Measurements from ENCODE around the gene C3orf38. TPM values are rescaled to one million over a fixed set of nuclear protein-coding genes. Genes with fewer than 3 reads are reported as not detected.
"Not testable (repeated sequence)": the region's sequence is repeated elsewhere in the genome, so short reads cannot be mapped to it uniquely, and the experiment has no call there.

Gene C3orf38
- total RNA-seq, 1 experiment from 2014 or later = 30.2 TPM

- Histone ChIP-seq H3K4me1 (0 out of 2 replicates have a peak, but pooled peaks cover 4% of the 10 kb centered on the region), H3K36me3 (peaks cover 30% of the 10 kb centered on the region), H3K4me3 (no peak overlapping the region), H3K27ac (no peak overlapping the region), H3K9me3 (replicated peaks) (no peaks in the 10 kb centered on the region), H3K27me3 (no peaks in the 10 kb centered on the region)
- DNase-seq = no peak
Measured at GRCh38 chr3:88142094-88142624, 7.6 kb upstream of the C3orf38 start.

GRCh38 chr3:88147261-88147660 is 2.5 kb upstream of the C3orf38 start:
- Histone ChIP-seq H3K4me3 (no peak overlapping the region), H3K4me1 (no peaks in the 10 kb centered on the region; the same call in 1 of the 2 replicates), H3K27me3 (no peaks in the 10 kb centered on the region), H3K27ac (no peak overlapping the region), H3K9me3 (replicated peaks) (no peaks in the 10 kb centered on the region), H3K36me3 (0 out of 2 replicates have a peak, but pooled peaks cover 3% of the 10 kb centered on the region)
- DNase-seq = no peak

- H3K27me3 ChIP-seq = no peaks in the 10 kb centered on the region
- H3K27ac ChIP-seq = peak overlapping the region; percentile 87
Measured at GRCh38 chr3:88148651-88149050, 1.1 kb upstream of the C3orf38 start.

GRCh38 chr3:88149101-88149508 is 654 bp upstream of the C3orf38 start:
- Histone ChIP-seq H3K4me3 (peak overlapping the region; percentile 83), H3K27me3 (no peaks in the 10 kb centered on the region), H3K9me3 (replicated peaks) (no peaks in the 10 kb centered on the region), H3K4me1 (no peaks in the 10 kb centered on the region; the same call in 1 of the 2 replicates), H3K27ac (peak overlapping the region; percentile 87), H3K36me3 (peaks cover 15% of the 10 kb centered on the region)
- DNase-seq = peak; percentile 48 to 64

More at GRCh38 chr3:88148651-88149050, 1.1 kb upstream of the C3orf38 start:
- Histone ChIP-seq H3K9me3 (replicated peaks) (no peaks in the 10 kb centered on the region), H3K36me3 (peaks cover 10% of the 10 kb centered on the region), H3K4me3 (peak overlapping the region; percentile 83), H3K4me1 (no peaks in the 10 kb centered on the region; the same call in 1 of the 2 replicates)
- DNase-seq = peak; percentile 4 to 5

- no peak for DNase-seq
- H3K4me3 ChIP-seq = peak overlapping the region; percentile 83
- no peaks in the 10 kb centered on the region for H3K9me3 ChIP-seq (replicated peaks)
- H3K4me1 ChIP-seq = no peaks in the 10 kb centered on the region; the same call in 1 of the 2 replicates
- no peaks in the 10 kb centered on the region for H3K27me3 ChIP-seq
- H3K36me3 ChIP-seq = peaks cover 20% of the 10 kb centered on the region
- peak overlapping the region; percentile 87 for H3K27ac ChIP-seq
Measured at GRCh38 chr3:88150371-88150770, 612 bp downstream of the C3orf38 start.

GRCh38 chr3:88150806-88151205 is 1.0 kb downstream of the C3orf38 start:
- DNase-seq = no peak
- peak overlapping the region; percentile 83 for H3K4me3 ChIP-seq
- H3K4me1 ChIP-seq = no peaks in the 10 kb centered on the region; the same call in 1 of the 2 replicates
- H3K27me3 ChIP-seq = no peaks in the 10 kb centered on the region
- peaks cover 21% of the 10 kb centered on the region for H3K36me3 ChIP-seq
- H3K27ac ChIP-seq = peak overlapping the region; percentile 87
- H3K9me3 ChIP-seq (replicated peaks) = no peaks in the 10 kb centered on the region

GRCh38 chr3:88151358-88151757 is 1.6 kb downstream of the C3orf38 start:
- H3K27ac ChIP-seq = no peak overlapping the region
- peak in 1 of 2 experiments; percentile 5 for DNase-seq
- H3K9me3 ChIP-seq (replicated peaks) = no peaks in the 10 kb centered on the region
- peaks cover 26% of the 10 kb centered on the region for H3K36me3 ChIP-seq
- no peaks in the 10 kb centered on the region; the same call in 1 of the 2 replicates for H3K4me1 ChIP-seq
- no peaks in the 10 kb centered on the region for H3K27me3 ChIP-seq
- H3K4me3 ChIP-seq = peak overlapping the region; percentile 83

GRCh38 chr3:88152841-88153240 is 3.1 kb downstream of the C3orf38 start:
- Histone ChIP-seq H3K27ac (no peak overlapping the region), H3K4me3 (no peak overlapping the region), H3K36me3 (peaks cover 41% of the 10 kb centered on the region), H3K27me3 (no peaks in the 10 kb centered on the region), H3K4me1 (no peaks in the 10 kb centered on the region; the same call in 1 of the 2 replicates), H3K9me3 (replicated peaks) (no peaks in the 10 kb centered on the region)
- DNase-seq = no peak

- no peak for DNase-seq
Measured at GRCh38 chr3:88166419-88166971, 16.7 kb downstream of the C3orf38 start.

GRCh38 chr3:88167173-88167572 is 17.4 kb downstream of the C3orf38 start:
- H3K36me3 ChIP-seq = peaks cover 6% of the 10 kb centered on the region
- H3K9me3 ChIP-seq (replicated peaks) = no peaks in the 10 kb centered on the region

More at GRCh38 chr3:88166419-88166971, 16.7 kb downstream of the C3orf38 start:
- H3K4me1 ChIP-seq = no peaks in the 10 kb centered on the region
- H3K9me3 ChIP-seq (replicated peaks) = no peaks in the 10 kb centered on the region
- peaks cover 6% of the 10 kb centered on the region for H3K36me3 ChIP-seq
- no peak overlapping the region for H3K27ac ChIP-seq
- no peak overlapping the region for H3K4me3 ChIP-seq
- no peaks in the 10 kb centered on the region for H3K27me3 ChIP-seq

GRCh38 chr3:88167704-88168103 is 17.9 kb downstream of the C3orf38 start:
- peaks cover 2% of the 10 kb centered on the region; the same call in 1 of the 2 replicates for H3K36me3 ChIP-seq
- no peak for DNase-seq
- no peaks in the 10 kb centered on the region for H3K9me3 ChIP-seq (replicated peaks)
- H3K4me3 ChIP-seq = no peak overlapping the region
- no peaks in the 10 kb centered on the region for H3K27me3 ChIP-seq
- no peaks in the 10 kb centered on the region for H3K4me1 ChIP-seq
- H3K27ac ChIP-seq = no peak overlapping the region

More at GRCh38 chr3:88167173-88167572, 17.4 kb downstream of the C3orf38 start:
- DNase-seq = no peak
- H3K27ac ChIP-seq = no peak overlapping the region
- no peaks in the 10 kb centered on the region for H3K4me1 ChIP-seq
- no peaks in the 10 kb centered on the region for H3K27me3 ChIP-seq
- H3K4me3 ChIP-seq = no peak overlapping the region

GRCh38 chr3:88168171-88168570 is 18.4 kb downstream of the C3orf38 start:
- Histone ChIP-seq H3K27ac (no peak overlapping the region), H3K4me3 (no peak overlapping the region), H3K9me3 (replicated peaks) (no peaks in the 10 kb centered on the region), H3K4me1 (no peaks in the 10 kb centered on the region), H3K36me3 (no peaks in the 10 kb centered on the region), H3K27me3 (no peaks in the 10 kb centered on the region)
- DNase-seq = no peak

- Histone ChIP-seq H3K9me3 (replicated peaks) (no peaks in the 10 kb centered on the region), H3K36me3 (no peaks in the 10 kb centered on the region), H3K27ac (no peak overlapping the region), H3K4me3 (no peak overlapping the region), H3K4me1 (no peaks in the 10 kb centered on the region), H3K27me3 (no peaks in the 10 kb centered on the region)
- peak; percentile 7 to 41 for DNase-seq
Measured at GRCh38 chr3:88180398-88180999, 30.7 kb downstream of the C3orf38 start.

- H3K36me3 ChIP-seq; H3K27me3 ChIP-seq; H3K4me1 ChIP-seq; H3K4me3 ChIP-seq; DNase-seq; H3K27ac ChIP-seq; H3K9me3 ChIP-seq (replicated peaks): not testable (repeated sequence)
Measured at GRCh38 chr3:88182165-88182918, 32.6 kb downstream of the C3orf38 start.

- no peaks in the 10 kb centered on the region for H3K27me3 ChIP-seq
- peak; percentile 29 to 34 for DNase-seq
- H3K9me3 ChIP-seq (replicated peaks) = 0 out of 2 replicates have a peak, but pooled peaks cover 2% of the 10 kb centered on the region
- no peak overlapping the region for H3K4me3 ChIP-seq
- H3K36me3 ChIP-seq = no peaks in the 10 kb centered on the region
- no peak overlapping the region for H3K27ac ChIP-seq
- H3K4me1 ChIP-seq = no peaks in the 10 kb centered on the region
Measured at GRCh38 chr3:88188436-88188835, 38.7 kb downstream of the C3orf38 start.
